ENCODE data around the gene IP6K2.
A peak's percentile ranks its signal among the peaks of the same experiment; 100 is the strongest.
"Not testable (repeated sequence)": the region's sequence is repeated elsewhere in the genome, so short reads cannot be mapped to it uniquely, and the experiment has no call there.

Gene IP6K2

GRCh38 chr3:48716982-48717746 is at the start of gene IP6K2:
Gene IP6K2, minus strand, starts transcription at chr3:48717221. Its CDS starts 21,930 bp downstream, at chr3:48695291.
- peak; percentile 94 for FAIRE-seq

- no peak for FAIRE-seq
These were observed 48.4 kb upstream of the IP6K2 start for GRCh38 chr3:48765376-48765775.

- no peak for FAIRE-seq
These were observed 45.8 kb upstream of the IP6K2 start for GRCh38 chr3:48762816-48763215.

- not testable (repeated sequence) for FAIRE-seq
These were observed 43.0 kb upstream of the IP6K2 start for GRCh38 chr3:48759991-48760540.

GRCh38 chr3:48759531-48759930 is 42.5 kb upstream of the IP6K2 start:
- not testable (repeated sequence) for FAIRE-seq

GRCh38 chr3:48759071-48759470 is 42.0 kb upstream of the IP6K2 start:
- no peak for FAIRE-seq

- no peak for FAIRE-seq
These were observed 39.6 kb upstream of the IP6K2 start for GRCh38 chr3:48756640-48757039.

- FAIRE-seq = no peak
These were observed 33.8 kb upstream of the IP6K2 start for GRCh38 chr3:48750856-48751255.

GRCh38 chr3:48748754-48749153 is 31.7 kb upstream of the IP6K2 start:
- FAIRE-seq = no peak

GRCh38 chr3:48747706-48748105 is 30.7 kb upstream of the IP6K2 start:
- FAIRE-seq = no peak

GRCh38 chr3:48747015-48747615 is 30.1 kb upstream of the IP6K2 start:
- FAIRE-seq = no peak

- FAIRE-seq = no peak
These were observed 26.8 kb upstream of the IP6K2 start for GRCh38 chr3:48743773-48744172.

GRCh38 chr3:48741226-48741625 is 24.2 kb upstream of the IP6K2 start:
- FAIRE-seq = not testable (repeated sequence)

- no peak for FAIRE-seq
These were observed 23.2 kb upstream of the IP6K2 start for GRCh38 chr3:48739955-48740823.

- FAIRE-seq = no peak
These were observed 22.6 kb upstream of the IP6K2 start for GRCh38 chr3:48739617-48739954.

GRCh38 chr3:48738926-48739616 is 22.1 kb upstream of the IP6K2 start:
- no peak for FAIRE-seq

- FAIRE-seq = no peak
These were observed 21.1 kb upstream of the IP6K2 start for GRCh38 chr3:48738144-48738536.

- FAIRE-seq = not testable (repeated sequence)
These were observed 18.2 kb upstream of the IP6K2 start for GRCh38 chr3:48735075-48735767.

GRCh38 chr3:48734541-48734940 is 17.5 kb upstream of the IP6K2 start:
- FAIRE-seq = not testable (repeated sequence)

GRCh38 chr3:48733752-48734518 is 16.9 kb upstream of the IP6K2 start:
- not testable (repeated sequence) for FAIRE-seq

- no peak for FAIRE-seq
These were observed 10.5 kb upstream of the IP6K2 start for GRCh38 chr3:48727511-48727910.

All from A204.1 (cell line).